HG03039 (cell line): ENCODE results near the gene RAB1A.
"Not testable (repeated sequence)": the region's sequence is repeated elsewhere in the genome, so short reads cannot be mapped to it uniquely, and the experiment has no call there.

ENCODE experiments used
- ATAC-seq: cut with Tn5 transposase; IDR thresholded peaks from one replicate; pipeline ENCODE4 v1.9.1; 2021; ENCODE audit warnings: mild to moderate bottlenecking, moderate library complexity; ENCODE audit not compliant: unreplicated experiment

RAB1A gene

GRCh38 chr2:65129826-65130663 is at the start of gene RAB1A:
Gene RAB1A, minus strand, starts transcription at chr2:65130106. Its CDS starts 191 bp downstream, at chr2:65129915.
- peak; percentile 95 for ATAC-seq

- no peak for ATAC-seq
Measured at GRCh38 chr2:65177751-65178442, 48.0 kb upstream of the RAB1A start.

- ATAC-seq: no peak
Measured at GRCh38 chr2:65175894-65176530, 46.1 kb upstream of the RAB1A start.

- not testable (repeated sequence) for ATAC-seq
Measured at GRCh38 chr2:65174031-65174430, 44.1 kb upstream of the RAB1A start.

- no peak for ATAC-seq
Measured at GRCh38 chr2:65172994-65173790, 43.3 kb upstream of the RAB1A start.

GRCh38 chr2:65170611-65171477 is 40.9 kb upstream of the RAB1A start:
- ATAC-seq: not testable (repeated sequence)

GRCh38 chr2:65169760-65170136 is 39.8 kb upstream of the RAB1A start:
- no peak for ATAC-seq

- ATAC-seq: no peak
Measured at GRCh38 chr2:65165558-65165957, 35.7 kb upstream of the RAB1A start.

- no peak for ATAC-seq
Measured at GRCh38 chr2:65164426-65164891, 34.6 kb upstream of the RAB1A start.

- ATAC-seq: no peak
Measured at GRCh38 chr2:65161551-65162100, 31.7 kb upstream of the RAB1A start.

GRCh38 chr2:65159906-65160305 is 30.0 kb upstream of the RAB1A start:
- no peak for ATAC-seq

- ATAC-seq: no peak
Measured at GRCh38 chr2:65159261-65159660, 29.4 kb upstream of the RAB1A start.

GRCh38 chr2:65158557-65158956 is 28.7 kb upstream of the RAB1A start:
- ATAC-seq: no peak

GRCh38 chr2:65157856-65158255 is 27.9 kb upstream of the RAB1A start:
- ATAC-seq: not testable (repeated sequence)

- no peak for ATAC-seq
Measured at GRCh38 chr2:65156041-65156440, 26.1 kb upstream of the RAB1A start.

- ATAC-seq: no peak
Measured at GRCh38 chr2:65153515-65153914, 23.6 kb upstream of the RAB1A start.

GRCh38 chr2:65146078-65146477 is 16.2 kb upstream of the RAB1A start:
- no peak for ATAC-seq

- ATAC-seq: no peak
Measured at GRCh38 chr2:65144571-65144970, 14.7 kb upstream of the RAB1A start.

- no peak for ATAC-seq
Measured at GRCh38 chr2:65142515-65142914, 12.6 kb upstream of the RAB1A start.
